Fibroblast of skin of left biceps (primary cell): Measurements from ENCODE around the gene MET.

ENCODE experiments used
- DNase-seq, 2 experiments: peaks; one replicate each; pipeline ENCODE4 v3.0.0-alpha.2; 2013; ENCODE audit warnings: low read depth in 2 of 2

Gene MET

DNA sequence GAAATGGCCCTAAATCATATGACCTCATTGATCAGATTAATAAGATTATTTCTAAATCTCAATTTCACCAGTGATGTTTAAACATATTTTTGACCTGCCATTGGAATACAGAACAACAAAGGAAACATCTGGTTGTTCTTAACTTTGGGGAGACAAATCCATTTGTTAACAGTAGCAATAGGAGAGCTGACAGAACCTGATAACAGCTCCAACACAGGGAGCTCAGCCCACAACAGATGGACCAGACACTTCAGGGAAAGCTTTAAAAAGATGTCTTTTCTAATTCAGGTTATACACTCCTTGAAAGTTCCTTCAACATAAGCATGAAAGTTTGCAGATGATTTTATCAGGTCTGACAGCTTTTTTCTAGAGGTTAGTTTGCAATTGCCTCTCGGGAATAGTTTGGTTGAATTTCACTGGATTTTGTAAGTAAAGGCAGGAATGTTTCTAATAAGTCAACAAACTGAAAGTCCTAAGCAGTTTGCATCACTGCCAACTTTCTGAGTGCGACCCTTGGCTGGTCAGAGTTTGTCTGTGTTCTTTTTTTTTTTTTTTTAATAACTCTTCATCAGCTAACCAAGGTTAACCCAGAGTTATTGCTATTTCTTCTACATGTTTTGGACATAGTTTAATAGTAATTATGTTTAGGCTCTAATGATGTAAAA lies 6.5 kb upstream of the MET start:
- no peak for DNase-seq

GRCh38 chr7:116669769-116670168 lies 2.2 kb upstream of the MET start:
- DNase-seq, result no peak

GRCh38 chr7:116670409-116671015 lies 1.5 kb upstream of the MET start:
- DNase-seq, result no peak

DNA sequence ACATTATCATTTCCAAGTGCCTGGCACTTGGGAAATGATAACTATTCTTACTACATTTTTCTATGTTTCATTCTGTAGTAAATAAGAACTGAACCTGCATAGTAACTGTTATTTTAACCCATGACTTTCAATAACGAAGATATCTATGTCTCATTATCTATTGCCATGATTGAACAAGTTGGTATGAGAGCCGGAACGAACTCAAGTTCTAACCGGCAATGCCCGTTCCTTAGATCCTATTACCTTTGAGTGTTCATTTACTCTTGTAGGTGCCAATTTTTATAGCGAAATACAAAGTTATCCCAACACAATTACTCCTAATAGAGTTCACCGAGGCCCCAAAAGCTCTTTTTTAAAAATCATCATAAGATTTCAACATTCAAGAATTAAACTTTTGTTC lies 885 bp upstream of the MET start:
- no peak for DNase-seq

DNA sequence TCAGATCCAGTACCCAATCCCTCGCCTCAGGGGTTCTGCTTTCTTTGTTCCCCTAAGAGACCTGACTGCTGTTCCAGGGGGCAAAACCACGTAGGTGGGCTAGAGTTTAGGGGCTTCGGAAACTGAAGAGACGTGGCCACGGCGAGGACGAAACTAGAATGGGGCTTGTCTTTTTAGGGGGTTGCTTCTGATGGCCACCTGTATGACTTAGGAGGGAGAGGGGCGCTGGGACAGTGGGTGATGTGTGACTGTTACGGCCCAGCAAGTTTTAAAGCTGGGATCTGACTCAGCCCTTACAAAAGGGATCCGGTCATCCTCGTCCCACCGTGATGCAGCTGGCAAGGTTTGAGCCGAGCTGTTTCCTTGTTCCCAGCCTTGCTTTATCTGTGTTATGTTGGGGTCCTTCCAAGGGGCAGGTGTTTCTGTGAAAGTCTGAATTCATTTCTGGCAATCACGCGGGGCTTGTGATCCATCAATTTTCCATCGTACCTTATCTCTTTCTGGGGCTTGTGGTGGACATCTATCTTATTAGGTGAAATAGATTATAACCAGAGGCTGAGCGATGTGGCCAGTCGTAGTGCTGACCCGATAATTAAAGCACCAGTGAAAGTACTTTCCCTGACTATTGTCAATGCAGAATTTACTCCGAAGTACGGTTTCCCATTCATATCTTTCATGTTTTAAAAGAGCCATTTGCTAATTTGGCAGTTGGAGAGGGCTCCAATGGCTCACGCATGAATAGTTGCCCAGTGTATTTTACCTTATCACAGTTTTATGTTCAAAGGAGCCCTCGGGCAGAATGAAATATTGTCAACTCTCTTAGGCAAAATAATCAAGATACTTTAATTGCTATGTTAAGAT lies 830 bp downstream of the MET start:
- no peak for DNase-seq

- no peak for DNase-seq
Measured at GRCh38 chr7:116673457-116673865, 1.5 kb downstream of the MET start.

DNA sequence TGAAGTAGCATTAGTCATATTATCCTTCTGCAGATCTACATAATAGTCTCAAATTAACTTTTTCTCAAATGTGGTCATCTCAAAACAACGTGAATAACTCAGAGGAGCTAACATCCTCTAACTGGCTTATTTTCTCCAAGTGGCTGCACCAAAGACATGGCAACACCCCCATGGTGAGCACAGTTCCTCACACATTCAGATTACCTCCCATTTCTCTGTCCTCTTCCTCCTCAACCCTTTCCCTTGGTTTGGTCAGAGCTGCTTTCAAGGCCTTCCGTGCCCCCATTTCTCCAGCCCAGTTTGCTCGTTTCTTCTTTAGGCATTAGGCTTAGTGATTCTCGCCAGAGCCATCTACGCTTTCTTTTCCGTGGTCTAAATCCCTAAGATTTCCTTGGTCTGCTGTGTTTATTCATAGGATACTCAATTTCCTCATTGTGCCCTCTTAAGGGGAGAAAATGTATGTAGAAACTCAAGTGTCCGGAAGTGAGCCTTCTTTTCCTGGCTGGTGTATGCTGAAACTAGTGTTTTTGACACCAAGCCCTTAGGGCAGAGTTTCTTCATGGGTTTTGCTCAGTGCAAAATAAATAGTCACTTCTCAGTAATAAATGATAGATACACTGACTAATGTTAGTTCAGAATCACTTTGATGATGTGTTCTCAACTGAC lies 2.6 kb downstream of the MET start:
- DNase-seq, result no peak

DNA sequence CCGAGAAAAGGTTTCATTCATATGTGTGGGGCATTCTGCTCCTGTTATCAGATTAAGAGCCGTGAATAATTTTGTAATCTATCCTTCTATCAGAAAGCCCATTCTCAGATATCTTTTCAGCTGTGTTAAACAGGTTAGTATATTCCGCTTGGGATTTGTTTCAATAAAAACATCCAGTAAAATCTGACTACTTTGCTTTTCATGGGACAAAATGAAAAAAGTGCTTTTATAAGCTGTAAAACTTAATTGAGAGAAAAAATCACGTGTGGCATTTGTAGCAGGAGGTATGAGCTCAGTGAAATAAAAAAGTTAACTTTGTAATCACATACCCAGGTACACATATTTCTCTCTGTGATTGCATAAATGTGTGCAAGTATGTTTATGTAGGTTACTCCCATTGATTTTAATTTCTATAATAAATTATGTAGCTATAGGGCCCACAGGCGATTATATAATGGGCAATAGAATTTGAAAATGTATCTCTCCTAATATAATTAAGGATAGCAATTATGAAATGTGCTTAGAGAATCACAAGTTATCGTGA lies 3.9 kb downstream of the MET start:
- DNase-seq, result no peak

DNA sequence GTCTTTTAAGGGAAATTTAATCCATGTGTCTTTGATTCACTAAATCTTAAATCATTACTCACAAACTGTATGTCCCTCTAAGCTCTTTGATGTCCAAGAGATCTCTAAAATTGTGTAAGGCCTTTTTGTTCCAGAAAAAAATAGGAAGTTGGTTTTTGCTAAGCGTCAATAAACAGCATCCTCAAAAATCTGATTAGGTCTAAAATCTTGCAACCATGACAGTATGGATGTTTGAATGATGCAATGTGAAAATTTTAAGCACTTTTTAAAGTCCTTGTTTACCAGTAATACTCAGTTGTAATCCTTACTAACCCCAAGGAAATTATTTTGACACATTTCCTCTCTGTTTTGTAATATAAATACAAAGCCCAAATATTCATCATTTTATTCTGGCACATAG lies 6.8 kb downstream of the MET start:
- DNase-seq, result no peak

GRCh38 chr7:116679500-116679899 lies 7.5 kb downstream of the MET start:
- DNase-seq, result no peak

DNA sequence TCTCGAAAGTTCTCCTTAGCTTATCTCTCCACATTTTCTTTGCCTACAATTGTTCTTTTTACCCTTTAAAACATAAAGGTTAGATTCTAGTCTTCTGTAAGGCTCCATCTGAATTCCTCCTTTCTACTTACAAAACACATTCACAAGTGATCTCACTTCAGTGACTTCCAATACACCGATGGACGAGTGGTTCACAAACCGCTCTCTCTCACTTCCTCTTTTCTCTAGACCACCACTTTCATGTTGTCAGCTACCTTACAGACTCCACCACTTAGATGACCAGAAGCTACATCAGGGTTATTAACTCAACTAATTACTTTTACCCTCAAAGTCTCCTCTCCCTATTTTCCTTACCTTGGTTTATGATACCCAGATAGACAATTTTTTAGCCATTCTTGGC lies 11.8 kb downstream of the MET start:
- DNase-seq, result no peak

- no peak for DNase-seq
Measured at GRCh38 chr7:116686033-116686432, 14.0 kb downstream of the MET start.

DNA sequence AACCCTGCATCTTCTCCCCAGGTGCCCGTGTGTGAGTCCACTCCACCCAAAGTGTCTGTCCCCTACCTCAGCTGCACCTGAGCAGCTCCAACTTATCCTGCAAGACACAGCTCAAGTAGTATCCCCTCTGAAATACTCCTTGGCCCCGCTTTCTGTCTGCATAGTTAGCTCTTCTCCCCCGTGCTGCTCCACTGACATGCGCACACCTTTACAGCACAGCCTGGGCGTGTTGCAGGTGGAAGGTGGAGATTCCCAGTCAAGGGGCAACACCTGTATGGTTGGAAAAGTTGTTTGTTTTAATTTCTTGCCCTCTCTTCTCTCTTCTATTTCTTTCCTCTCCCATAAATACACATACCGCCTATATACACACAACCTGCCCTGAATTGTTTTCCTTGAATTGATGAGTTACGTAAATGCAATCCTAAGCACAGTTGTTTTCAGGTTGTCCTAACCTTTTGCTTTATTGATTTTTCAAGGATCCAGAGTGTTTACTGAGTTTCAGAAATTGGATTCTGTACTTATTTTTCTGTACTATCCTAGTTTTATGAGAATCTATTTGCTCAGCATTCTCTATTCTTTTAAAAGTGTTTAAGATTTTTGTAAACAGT lies 14.9 kb downstream of the MET start:
- DNase-seq, result no peak

GRCh38 chr7:116687801-116688201 lies 15.8 kb downstream of the MET start:
- peak; percentile 37 to 40 for DNase-seq

DNA sequence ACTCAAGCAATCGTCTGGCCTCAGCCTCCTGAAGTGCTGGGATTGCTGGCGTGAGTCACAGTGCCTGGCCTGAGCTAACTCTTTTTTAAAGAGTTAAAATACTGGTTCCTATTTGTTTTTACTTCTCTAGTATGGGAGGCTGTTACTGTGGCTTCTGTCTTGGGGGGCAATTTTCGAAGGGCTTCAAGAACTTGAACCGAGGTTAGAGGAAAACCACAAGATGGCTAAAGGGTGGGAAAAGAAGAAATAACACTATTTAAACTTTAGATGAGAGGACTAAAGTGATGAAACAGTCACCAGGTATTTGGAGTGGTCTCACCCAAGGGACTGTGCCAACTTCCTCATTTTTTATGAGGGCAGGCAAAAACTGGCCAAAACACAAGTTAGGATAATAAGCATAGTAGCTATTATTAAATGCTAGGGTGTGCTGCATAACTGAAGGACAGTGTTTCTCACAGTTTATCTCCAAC lies 17.8 kb downstream of the MET start:
- no peak for DNase-seq

GRCh38 chr7:116691664-116692063 lies 19.7 kb downstream of the MET start:
- DNase-seq, result no peak

- DNase-seq, result no peak
Measured at GRCh38 chr7:116692401-116693308, 20.7 kb downstream of the MET start.

DNA sequence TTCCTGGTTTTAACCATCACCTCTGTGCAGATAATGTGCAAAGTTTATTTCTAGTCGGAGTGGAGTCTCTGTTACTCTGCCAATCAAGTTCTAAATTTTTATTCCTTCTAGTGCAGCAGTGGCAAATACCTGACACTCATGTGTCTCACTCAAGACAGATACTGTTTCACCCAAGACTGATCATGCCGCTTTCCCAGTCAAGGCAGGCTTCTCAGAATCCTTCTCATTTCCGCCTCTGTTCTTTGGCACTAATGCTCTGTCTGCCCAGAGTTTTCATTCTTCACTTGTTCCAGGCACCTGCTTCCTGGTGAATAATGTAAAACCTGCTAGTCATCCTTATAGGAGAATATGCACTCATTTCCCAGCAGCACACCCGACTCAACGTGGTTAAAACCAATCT lies 24.7 kb downstream of the MET start:
- no peak for DNase-seq

GRCh38 chr7:116697152-116697551 lies 25.2 kb downstream of the MET start:
- DNase-seq, result no peak

DNA sequence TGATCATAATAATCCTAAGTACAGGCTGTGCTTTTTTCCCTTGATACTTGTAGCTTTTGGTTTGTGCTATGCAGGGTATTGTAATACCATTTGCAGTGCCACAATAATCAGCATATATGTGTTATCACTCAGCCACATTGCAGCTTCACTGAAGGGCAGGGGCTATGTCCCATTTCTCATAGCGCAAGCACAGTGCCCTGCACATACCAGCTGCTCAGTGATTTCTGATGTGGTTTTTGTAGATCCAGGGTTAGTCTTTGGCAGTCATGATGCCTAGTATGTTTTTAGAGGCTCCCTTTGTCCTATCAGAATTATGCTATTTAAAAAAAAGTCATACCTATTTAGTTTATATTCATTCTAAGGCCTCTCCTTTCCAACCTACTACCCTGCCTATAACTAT lies 25.8 kb downstream of the MET start:
- no peak for DNase-seq

GRCh38 chr7:116698396-116698795 lies 26.4 kb downstream of the MET start:
- DNase-seq, result no peak
